ENCODE data around the gene ITGB7.

GRCh38 chr12:53207042-53207441 lies at the start of gene ITGB7:
- TF ChIP-seq CTCF (IDR thresholded peaks at IDR 0.05; ENCODE audit: low read depth, low read length) = no peak
- no peak for TF ChIP-seq EZH2phosphoT487 (IDR thresholded peaks at IDR 0.05; ENCODE audit: low read depth)

Data from OCI-LY3 (cell line).